Muscle of leg (tissue), 11 donors: ENCODE measurements around the gene NDUFB8. TPM values are rescaled to one million over a fixed set of nuclear protein-coding genes. Genes with fewer than 3 reads are reported as not detected.

Source experiments
- DNase-seq: peaks from one replicate; pipeline ENCODE4 v3.0.0; 2013
- H3K27ac ChIP-seq: one replicate; pipeline ENCODE4 v1.5.1; 2013; ENCODE audit warnings: mild to moderate bottlenecking, low read length, control low read depth
- H3K27me3 ChIP-seq: one replicate; pipeline ENCODE4 v1.6.1; 2013; ENCODE audit warnings: low read length; ENCODE audit not compliant: control insufficient read depth, insufficient read depth
- H3K36me3 ChIP-seq: one replicate; pipeline ENCODE4 v1.6.1; 2013; ENCODE audit warnings: low read length; ENCODE audit not compliant: control insufficient read depth, insufficient read depth
- H3K4me1 ChIP-seq: one replicate; pipeline ENCODE4 v1.6.1; 2013; ENCODE audit warnings: low read length; ENCODE audit not compliant: control insufficient read depth, insufficient read depth
- H3K4me3 ChIP-seq: one replicate; pipeline ENCODE4 v1.5.1; 2013; ENCODE audit warnings: low read length, control low read depth
- H3K9me3 ChIP-seq: replicated peaks from 2 replicates; pipeline ENCODE4 v1.6.1; 2013; ENCODE audit warnings: low read depth, low read length; ENCODE audit not compliant: control insufficient read depth
- WGBS: methylation state at CpG from one replicate; pipeline ENCODE4 v1.1.5; 2013; ENCODE audit warnings: missing lambda C conversion rate; ENCODE audit not compliant: insufficient coverage; 5-methylcytosine and 5-hydroxymethylcytosine counted together
- polyA plus RNA-seq, 8 donors: library from polyadenylated mRNA; unstranded; fragments of 120-200 nt; gene quantifications; one replicate each; pipeline versions ENCODE4 v1.2.1 to v1.2.3, GENCODE V29; 2013; ENCODE audit warnings: inconsistent platforms in 1 of 8, low replicate concordance in 1 of 8; ENCODE audit not compliant: insufficient read length in 8 of 8, insufficient read depth in 1 of 8
- total RNA-seq: library from RNA; stranded (reverse); fragments of 120-200 nt; gene quantifications from one replicate; pipeline ENCODE4 v1.2.4, GENCODE V29; 2013

The NDUFB8 gene
- total and polyA plus RNA-seq, 9 donors: 134 to 169 (median 140) TPM

GRCh38 chr10:100569687-100570481, 40.2 kb upstream of the NDUFB8 start:
- no peaks in the 10 kb centered on the region for H3K9me3 ChIP-seq
- H3K27ac ChIP-seq: no peak overlapping the region
- H3K4me1 ChIP-seq: no peaks in the 10 kb centered on the region
- no peak overlapping the region for H3K4me3 ChIP-seq
- DNase-seq: no peak
- peaks cover 73% of the 10 kb centered on the region for H3K27me3 ChIP-seq
- 16% methylated on average over 15 of the region's 28 CpGs for WGBS
- H3K36me3 ChIP-seq: no peaks in the 10 kb centered on the region

DNA sequence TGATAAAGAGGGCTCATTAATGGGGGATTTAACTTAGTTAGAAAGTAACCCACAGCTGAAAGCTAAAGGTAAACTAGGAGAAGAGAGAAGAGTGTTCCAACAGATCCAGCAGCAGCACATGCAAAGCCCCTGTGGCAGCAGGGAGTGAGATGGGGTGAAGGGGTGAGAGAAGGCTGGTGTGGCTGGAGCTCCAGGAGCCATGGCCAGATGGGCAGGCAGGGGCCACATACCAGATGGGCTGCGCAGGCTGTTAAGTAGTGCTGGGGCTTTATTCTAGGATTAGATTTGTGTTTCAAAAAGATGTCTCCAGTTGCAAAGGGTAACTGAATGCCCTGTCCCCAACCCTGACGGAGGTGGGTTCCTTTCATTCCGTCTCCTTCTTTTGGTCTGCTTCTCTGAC, 39.2 kb upstream of the NDUFB8 start:
- H3K36me3 ChIP-seq: no peaks in the 10 kb centered on the region
- WGBS: 63% methylated on average over 2 of the region's 3 CpGs
- no peak overlapping the region for H3K4me3 ChIP-seq
- H3K4me1 ChIP-seq: no peaks in the 10 kb centered on the region
- no peak for DNase-seq
- H3K27me3 ChIP-seq: peaks cover 79% of the 10 kb centered on the region
- no peaks in the 10 kb centered on the region for H3K9me3 ChIP-seq
- H3K27ac ChIP-seq: no peak overlapping the region

DNA sequence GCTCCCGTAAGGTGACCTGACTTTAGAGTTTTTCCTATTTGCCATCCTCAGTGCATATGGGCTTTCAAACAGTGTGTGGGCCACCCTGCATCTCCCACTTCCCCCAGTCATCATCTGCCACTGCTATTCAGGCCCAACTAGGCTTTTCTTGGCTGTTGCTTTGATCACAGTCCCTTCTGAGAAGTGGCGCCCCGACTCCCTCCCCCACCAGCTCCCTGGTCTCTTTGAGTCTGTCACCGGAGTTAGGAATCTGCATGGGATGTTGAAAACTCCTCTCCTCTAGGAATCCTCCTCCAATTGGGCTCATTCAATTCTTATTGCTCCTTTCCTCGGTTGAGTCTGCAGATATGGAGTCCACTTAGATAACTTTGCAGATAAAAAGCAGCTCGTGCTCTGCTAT, 38.2 kb upstream of the NDUFB8 start:
- WGBS: 9% methylated on average over 1 of the region's 6 CpGs
- Histone ChIP-seq H3K27ac (no peak overlapping the region), H3K27me3 (peaks cover 86% of the 10 kb centered on the region)

DNA sequence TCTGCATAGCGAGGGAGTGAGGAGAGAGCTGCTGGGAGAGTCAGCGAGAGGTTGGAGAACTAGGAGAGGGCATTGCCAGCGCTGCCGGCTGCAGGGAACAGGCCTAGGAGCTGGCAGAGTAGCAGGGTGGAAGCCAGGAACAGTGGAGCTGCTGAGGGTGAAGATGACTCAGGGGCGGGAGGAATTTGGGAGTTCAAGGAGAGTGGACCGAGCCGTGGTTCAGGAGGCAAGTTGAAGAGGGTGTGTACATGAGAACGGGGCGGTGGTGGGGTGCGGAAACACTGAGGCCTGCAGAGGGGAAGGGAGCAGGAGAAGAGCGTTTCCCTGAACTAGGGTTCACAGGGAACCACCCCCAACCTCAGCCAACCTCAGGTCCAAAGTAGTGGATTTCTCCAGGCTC, 37.6 kb upstream of the NDUFB8 start:
- Histone ChIP-seq H3K4me3 (no peak overlapping the region), H3K27me3 (peaks cover 88% of the 10 kb centered on the region), H3K4me1 (peaks cover 4% of the 10 kb centered on the region), H3K27ac (no peak overlapping the region), H3K9me3 (no peaks in the 10 kb centered on the region), H3K36me3 (no peaks in the 10 kb centered on the region)
- WGBS: 48% methylated on average over 5 of the region's 11 CpGs
- DNase-seq: no peak

More for the DNA sequence above, 38.2 kb upstream of the NDUFB8 start:
- H3K36me3 ChIP-seq: no peaks in the 10 kb centered on the region
- H3K4me1 ChIP-seq: no peaks in the 10 kb centered on the region
- no peak overlapping the region for H3K4me3 ChIP-seq
- H3K9me3 ChIP-seq: no peaks in the 10 kb centered on the region
- DNase-seq: no peak

- Histone ChIP-seq H3K4me3 (no peak overlapping the region), H3K4me1 (peaks cover 11% of the 10 kb centered on the region), H3K36me3 (no peaks in the 10 kb centered on the region), H3K9me3 (peaks cover 2% of the 10 kb centered on the region), H3K27me3 (peaks cover 91% of the 10 kb centered on the region), H3K27ac (no peak overlapping the region)
- no peak for DNase-seq
- 56% methylated on average over 2 of the region's 3 CpGs for WGBS
These were observed 36.9 kb upstream of the NDUFB8 start for GRCh38 chr10:100566561-100566960.

DNA sequence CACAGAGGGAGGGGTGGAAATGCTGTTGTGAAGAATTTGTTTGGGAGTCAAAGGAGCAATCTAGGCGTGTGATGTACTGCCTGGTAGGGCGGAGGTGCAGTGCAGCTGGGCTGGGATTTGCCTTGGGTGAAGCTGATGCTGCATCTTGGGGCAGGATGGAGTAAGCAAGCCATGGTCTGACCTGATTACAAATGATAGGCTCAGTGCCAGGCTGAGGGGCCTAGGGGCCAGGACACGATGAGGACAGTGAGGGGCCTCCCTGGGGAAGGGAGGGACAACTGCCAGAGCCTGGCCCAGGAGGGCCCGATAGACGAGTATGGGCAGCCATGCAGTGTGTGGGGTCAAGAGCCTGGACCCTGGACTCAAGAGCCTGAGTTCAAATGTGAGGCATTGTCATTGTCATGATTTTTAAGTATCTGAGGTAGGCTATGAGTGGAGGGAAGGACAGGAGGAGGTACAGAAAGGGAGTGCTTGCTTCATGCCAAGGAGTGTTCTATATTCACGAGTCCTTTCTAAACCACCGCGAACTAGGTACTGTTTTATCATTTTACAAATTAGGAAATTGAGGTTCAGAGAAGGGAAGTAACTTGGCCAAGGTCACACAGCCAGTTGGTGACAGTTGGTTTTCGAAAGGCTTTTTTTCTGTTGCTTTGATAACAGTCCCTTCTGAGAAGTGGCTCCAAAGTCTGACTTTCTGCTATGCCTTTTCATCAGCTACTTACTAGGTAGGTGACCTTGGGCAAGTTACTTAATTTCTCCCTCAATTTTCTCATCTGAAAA, 35.7 kb upstream of the NDUFB8 start:
- Histone ChIP-seq H3K27me3 (peaks cover 89% of the 10 kb centered on the region), H3K4me1 (peaks cover 13% of the 10 kb centered on the region), H3K36me3 (no peaks in the 10 kb centered on the region), H3K27ac (no peak overlapping the region), H3K4me3 (no peak overlapping the region), H3K9me3 (peaks cover 2% of the 10 kb centered on the region)
- 59% methylated on average over 6 of the region's 9 CpGs for WGBS
- no peak for DNase-seq

- Histone ChIP-seq H3K27me3 (peaks cover 61% of the 10 kb centered on the region), H3K9me3 (peaks cover 2% of the 10 kb centered on the region), H3K4me1 (peaks cover 13% of the 10 kb centered on the region), H3K36me3 (peaks cover 3% of the 10 kb centered on the region), H3K4me3 (no peak overlapping the region), H3K27ac (no peak overlapping the region)
- peak; percentile 57 for DNase-seq
- 3% methylated on average over 62 of the region's 62 CpGs for WGBS
These were observed 32.5 kb upstream of the NDUFB8 start for GRCh38 chr10:100562008-100562672.

DNA sequence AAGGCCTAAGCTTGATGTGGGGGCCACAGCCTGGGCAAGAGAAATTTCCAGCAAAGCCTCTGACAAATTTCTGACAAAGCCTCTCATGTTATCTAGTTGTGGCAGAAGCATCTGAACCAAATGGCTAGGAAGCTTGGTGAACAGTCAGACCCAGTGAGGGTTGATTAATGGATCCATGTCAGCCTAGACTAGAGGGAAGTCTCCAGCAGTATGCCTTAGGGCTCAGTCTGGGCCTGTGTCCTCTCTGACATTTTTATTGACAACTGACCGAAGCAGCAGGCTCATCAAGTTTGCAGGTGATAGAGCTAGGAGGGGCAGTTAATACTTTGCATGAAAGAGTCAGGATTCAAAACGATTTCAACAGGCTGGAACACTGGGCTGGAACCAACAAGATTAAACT, 31.3 kb upstream of the NDUFB8 start:
- WGBS: 60% methylated on average over 2 of the region's 2 CpGs
- Histone ChIP-seq H3K4me3 (no peak overlapping the region), H3K27ac (no peak overlapping the region), H3K36me3 (peaks cover 3% of the 10 kb centered on the region), H3K4me1 (peaks cover 13% of the 10 kb centered on the region), H3K9me3 (peaks cover 2% of the 10 kb centered on the region), H3K27me3 (peaks cover 50% of the 10 kb centered on the region)
- no peak for DNase-seq

DNA sequence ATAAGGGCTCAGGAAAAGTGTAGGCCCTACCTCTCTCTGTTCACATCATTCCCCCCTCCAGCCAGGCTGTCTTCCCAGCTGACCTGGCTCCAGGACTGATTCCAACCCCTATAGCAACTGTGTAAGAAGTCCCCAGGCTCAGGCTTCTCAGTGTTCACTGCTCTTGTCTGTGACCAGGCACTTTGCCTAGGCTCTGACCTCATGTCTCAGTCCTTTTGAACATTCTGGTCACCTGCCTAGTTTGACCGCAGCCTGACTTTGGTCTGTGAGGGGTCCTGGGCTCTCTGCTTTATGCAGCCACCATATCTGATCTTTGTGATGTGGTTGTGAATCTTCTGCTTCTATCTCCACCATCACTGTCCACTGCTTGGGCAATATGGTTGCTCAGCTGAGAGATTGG, 30.6 kb upstream of the NDUFB8 start:
- Histone ChIP-seq H3K4me3 (no peak overlapping the region), H3K27me3 (peaks cover 45% of the 10 kb centered on the region), H3K9me3 (peaks cover 2% of the 10 kb centered on the region), H3K27ac (no peak overlapping the region), H3K4me1 (peaks cover 13% of the 10 kb centered on the region), H3K36me3 (peaks cover 5% of the 10 kb centered on the region)
- DNase-seq: no peak
- WGBS: no CpG with 5 or more reads among the region's 1 CpG

DNA sequence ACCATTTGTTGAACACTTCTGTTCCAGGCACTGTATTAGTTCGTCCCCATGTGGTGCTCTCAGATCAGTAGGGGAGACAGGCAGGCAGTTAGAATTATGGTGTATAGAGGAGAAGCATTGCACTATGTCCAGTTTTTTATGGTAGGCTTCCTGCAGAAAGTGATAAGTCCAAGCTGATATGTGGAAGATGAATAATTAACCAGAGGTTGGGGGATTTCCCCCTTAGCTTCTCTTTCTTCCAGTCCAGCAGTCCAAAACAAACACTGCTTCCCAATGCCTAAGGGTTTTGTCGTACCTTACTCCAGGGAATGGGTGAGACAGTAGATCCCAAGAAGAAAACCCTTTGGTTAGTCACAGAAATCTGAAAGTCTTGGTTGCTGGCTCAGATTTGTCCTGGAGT, 25.2 kb upstream of the NDUFB8 start:
- H3K27me3 ChIP-seq: no peaks in the 10 kb centered on the region
- no peaks in the 10 kb centered on the region for H3K9me3 ChIP-seq
- no peak overlapping the region for H3K4me3 ChIP-seq
- no peaks in the 10 kb centered on the region for H3K4me1 ChIP-seq
- H3K27ac ChIP-seq: no peak overlapping the region
- peaks cover 22% of the 10 kb centered on the region for H3K36me3 ChIP-seq
- 90% methylated on average over 2 of the region's 2 CpGs for WGBS
- DNase-seq: no peak
